A673 (cell line): Measurements from ENCODE around the gene ATG7.

Experiments
- EZH2 ChIP-seq: fragments of 200-600 bp; sonication (generic); IDR thresholded peaks from 2 replicates; pipeline ENCODE4 v1.6.1; 2017; ENCODE audit warnings: borderline replicate concordance, low read depth, mild to moderate bottlenecking, mixed read lengths, antibody characterized with exemption, low read length; ENCODE audit not compliant: poor library complexity, severe bottlenecking
- TF ChIP-seq, protein P1 (sequence below): fragments of 300-800, 200-600 bp; sonication (generic); conservative IDR thresholded peaks from 2 replicates; pipeline ENCODE4 v1.5.1; 2017; ENCODE audit warnings: low read depth, mild to moderate bottlenecking, antibody characterized with exemption, low read length, moderate library complexity, mixed read lengths

DNA sequence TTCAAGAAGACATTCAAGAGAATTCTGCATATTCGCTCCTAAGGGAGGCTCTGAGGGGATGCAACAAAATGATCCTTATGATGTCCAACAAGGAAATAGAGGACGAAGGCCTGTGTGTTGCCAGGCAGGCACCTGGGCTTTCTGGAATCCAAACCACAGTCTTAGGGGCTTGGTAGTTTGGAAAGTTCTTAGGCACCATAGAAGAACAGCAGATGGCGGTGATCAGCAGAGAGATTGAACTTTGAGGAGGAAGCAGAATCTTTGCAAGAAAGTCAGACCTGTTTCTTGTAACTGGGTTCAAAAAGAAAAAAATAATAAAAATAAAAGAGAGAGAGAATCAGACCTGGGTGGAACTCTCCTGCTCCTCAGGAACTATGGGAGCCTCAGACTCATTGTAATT, 11.7 kb upstream of the ATG7 start:
- TF ChIP-seq, protein P1, sequence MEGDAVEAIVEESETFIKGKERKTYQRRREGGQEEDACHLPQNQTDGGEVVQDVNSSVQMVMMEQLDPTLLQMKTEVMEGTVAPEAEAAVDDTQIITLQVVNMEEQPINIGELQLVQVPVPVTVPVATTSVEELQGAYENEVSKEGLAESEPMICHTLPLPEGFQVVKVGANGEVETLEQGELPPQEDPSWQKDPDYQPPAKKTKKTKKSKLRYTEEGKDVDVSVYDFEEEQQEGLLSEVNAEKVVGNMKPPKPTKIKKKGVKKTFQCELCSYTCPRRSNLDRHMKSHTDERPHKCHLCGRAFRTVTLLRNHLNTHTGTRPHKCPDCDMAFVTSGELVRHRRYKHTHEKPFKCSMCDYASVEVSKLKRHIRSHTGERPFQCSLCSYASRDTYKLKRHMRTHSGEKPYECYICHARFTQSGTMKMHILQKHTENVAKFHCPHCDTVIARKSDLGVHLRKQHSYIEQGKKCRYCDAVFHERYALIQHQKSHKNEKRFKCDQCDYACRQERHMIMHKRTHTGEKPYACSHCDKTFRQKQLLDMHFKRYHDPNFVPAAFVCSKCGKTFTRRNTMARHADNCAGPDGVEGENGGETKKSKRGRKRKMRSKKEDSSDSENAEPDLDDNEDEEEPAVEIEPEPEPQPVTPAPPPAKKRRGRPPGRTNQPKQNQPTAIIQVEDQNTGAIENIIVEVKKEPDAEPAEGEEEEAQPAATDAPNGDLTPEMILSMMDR: peak; percentile 48
- no peak for TF ChIP-seq EZH2
